Kidney (tissue), 14 donors: ENCODE data around the gene STXBP6. TPM values are rescaled to one million over a fixed set of nuclear protein-coding genes. Genes with fewer than 3 reads are reported as not detected.
A peak's percentile ranks its signal among the peaks of the same experiment; 100 is the strongest.
"Not testable (repeated sequence)": the region's sequence is repeated elsewhere in the genome, so short reads cannot be mapped to it uniquely, and the experiment has no call there.

Source experiments
- DNase-seq, 5 donors: peaks; one replicate each; pipeline ENCODE4 v3.0.0-alpha.2; 2013 to 2020
- FAIRE-seq: peaks from 2 replicates; lab custom pipeline; 2012; peaks lifted over from hg19 to GRCh38; lab: Jason Lieb, UNC
- H3K27ac ChIP-seq, 2 donors: one replicate each; pipeline ENCODE4 v1.7.0; 2013; ENCODE audit warnings: low read depth in 2 of 2, low read length in 2 of 2, inconsistent platforms in 1 of 2
- H3K27me3 ChIP-seq: one replicate; pipeline ENCODE4 v1.7.1; 2013; ENCODE audit warnings: low read length, inconsistent platforms; ENCODE audit not compliant: control insufficient read depth, insufficient read depth
- H3K36me3 ChIP-seq, 3 donors: one replicate each; pipeline versions ENCODE4 v1.7.0 to v1.7.1; 2013; ENCODE audit warnings: low read length in 3 of 3, control low read depth in 1 of 3, inconsistent platforms in 1 of 3; ENCODE audit not compliant: insufficient read depth in 3 of 3, control insufficient read depth in 2 of 3
- H3K4me1 ChIP-seq, 3 donors: one replicate each; pipeline versions ENCODE4 v1.7.0 to v1.7.1; 2013; ENCODE audit warnings: low read length in 3 of 3, inconsistent platforms in 1 of 3, low read depth in 1 of 3; ENCODE audit not compliant: control insufficient read depth in 2 of 3, insufficient read depth in 2 of 3
- H3K4me3 ChIP-seq, 3 donors: one replicate each; pipeline versions ENCODE4 v1.7.0 to v1.8.1; 2013; ENCODE audit warnings: low read length in 3 of 3, control low read depth in 1 of 3, inconsistent platforms in 1 of 3
- H3K9ac ChIP-seq, 3 donors: one replicate each; pipeline versions ENCODE4 v1.7.0 to v1.7.1; 2013; ENCODE audit warnings: low read length in 3 of 3, control low read depth in 1 of 3, inconsistent platforms in 1 of 3
- H3K9me3 ChIP-seq, 3 donors: one replicate each; pipeline versions ENCODE4 v1.7.0 to v1.7.1; 2013; ENCODE audit warnings: low read length in 3 of 3, control low read depth in 1 of 3, inconsistent platforms in 1 of 3; ENCODE audit not compliant: control insufficient read depth in 2 of 3, insufficient read depth in 1 of 3
- intact Hi-C: fragments of 100-400 bp; cut with DNase I; formaldehyde crosslinking; loops from one replicate; pipeline ENCODE4 v1.11.1; 2022
- polyA plus RNA-seq: library from polyadenylated mRNA; stranded (reverse); fragments of 350-450 nt; fragmentation: Illumina TruSeq; extraction: RNeasy Lipid Tissue Mini Kit (QIAGEN cat#74804); gene quantifications from one replicate; pipeline ENCODE4 v1.2.3, GENCODE V29; 2014; ENCODE audit warnings: low read depth, low replicate concordance; ENCODE audit not compliant: insufficient read depth
- total RNA-seq: library from RNA; stranded (reverse); fragmentation: NEBNext Ultra II Directional; extraction: Animal tissue kit (Norgen Biotek cat#: 25700); gene quantifications from one replicate; pipeline ENCODE4 v1.2.1, GENCODE V29; 2021
- TF ChIP-seq, protein P1 (sequence below): IDR thresholded peaks from 3 replicates; pipeline ENCODE4 v1.5.1; 2012; ENCODE audit warnings: mild to moderate bottlenecking, moderate library complexity, borderline replicate concordance; ENCODE audit not compliant: insufficient read depth; ENCODE audit errors: extremely low read depth
- donor health status: control.
- donor health status: control.
- donor health status: control.
- donor health status: control.
- donor health status: control.
- donor health status: DM: yes; HTN: yes; CAD: no.
- donor health status: Normal renal cell carcinoma (clear cell type).

The STXBP6 gene
- total and polyA plus RNA-seq, 2 donors from 2014 or later: 2.8 to 3.9 TPM

- TF ChIP-seq, protein P1, sequence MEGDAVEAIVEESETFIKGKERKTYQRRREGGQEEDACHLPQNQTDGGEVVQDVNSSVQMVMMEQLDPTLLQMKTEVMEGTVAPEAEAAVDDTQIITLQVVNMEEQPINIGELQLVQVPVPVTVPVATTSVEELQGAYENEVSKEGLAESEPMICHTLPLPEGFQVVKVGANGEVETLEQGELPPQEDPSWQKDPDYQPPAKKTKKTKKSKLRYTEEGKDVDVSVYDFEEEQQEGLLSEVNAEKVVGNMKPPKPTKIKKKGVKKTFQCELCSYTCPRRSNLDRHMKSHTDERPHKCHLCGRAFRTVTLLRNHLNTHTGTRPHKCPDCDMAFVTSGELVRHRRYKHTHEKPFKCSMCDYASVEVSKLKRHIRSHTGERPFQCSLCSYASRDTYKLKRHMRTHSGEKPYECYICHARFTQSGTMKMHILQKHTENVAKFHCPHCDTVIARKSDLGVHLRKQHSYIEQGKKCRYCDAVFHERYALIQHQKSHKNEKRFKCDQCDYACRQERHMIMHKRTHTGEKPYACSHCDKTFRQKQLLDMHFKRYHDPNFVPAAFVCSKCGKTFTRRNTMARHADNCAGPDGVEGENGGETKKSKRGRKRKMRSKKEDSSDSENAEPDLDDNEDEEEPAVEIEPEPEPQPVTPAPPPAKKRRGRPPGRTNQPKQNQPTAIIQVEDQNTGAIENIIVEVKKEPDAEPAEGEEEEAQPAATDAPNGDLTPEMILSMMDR: no peak
- Histone ChIP-seq H3K27me3 (no peaks in the 10 kb centered on the region), H3K4me3 (no peak overlapping the region), H3K27ac (no peak overlapping the region), H3K36me3 (no peaks in the 10 kb centered on the region), H3K4me1 (no peaks in the 10 kb centered on the region), H3K9ac (no peak overlapping the region), H3K9me3 (no peaks in the 10 kb centered on the region)
- FAIRE-seq: no peak
- intact Hi-C loops: no loop called here
- no peak for DNase-seq
Observed at GRCh38 chr14:24838945-24839616, 210.9 kb downstream of the STXBP6 start.

- intact Hi-C loops: no loop called here
- no peak overlapping the region for H3K4me3 ChIP-seq
- no peak overlapping the region for H3K9ac ChIP-seq
- no peak for DNase-seq
- H3K36me3 ChIP-seq: no peaks in the 10 kb centered on the region
- no peaks in the 10 kb centered on the region for H3K4me1 ChIP-seq
- H3K9me3 ChIP-seq: no peaks in the 10 kb centered on the region
- FAIRE-seq: no peak
- H3K27me3 ChIP-seq: no peaks in the 10 kb centered on the region
- no peak overlapping the region for H3K27ac ChIP-seq
- TF ChIP-seq, protein P1: no peak
Observed at GRCh38 chr14:24837280-24838046, 212.5 kb downstream of the STXBP6 start.

DNA sequence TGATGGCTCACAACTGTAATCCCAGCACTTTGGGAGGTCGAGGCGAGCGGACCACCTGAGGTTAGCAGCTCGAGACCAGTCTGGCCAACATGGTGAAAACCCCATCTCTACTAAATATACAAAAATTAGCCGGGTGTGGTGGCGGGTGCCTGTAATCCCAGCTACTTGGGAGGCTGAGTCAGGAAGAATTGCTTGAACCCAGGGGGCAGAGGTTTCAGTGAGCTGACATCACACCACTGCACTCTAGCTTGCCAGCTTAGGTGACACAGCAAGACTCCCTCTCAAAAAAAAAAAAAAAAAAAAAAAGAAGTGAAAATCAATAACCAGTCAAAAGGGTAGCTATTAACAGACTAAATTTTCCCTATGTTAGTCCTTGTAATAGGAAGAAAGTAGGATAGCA is 213.6 kb downstream of the STXBP6 start:
- H3K9ac ChIP-seq, H3K27ac ChIP-seq, H3K4me1 ChIP-seq, intact Hi-C loops, FAIRE-seq, H3K9me3 ChIP-seq, H3K4me3 ChIP-seq, H3K36me3 ChIP-seq, H3K27me3 ChIP-seq: not testable (repeated sequence)
- DNase-seq: peak in 1 of 5 donors; percentile 36

GRCh38 chr14:24834956-24835355 is 215.0 kb downstream of the STXBP6 start:
- intact Hi-C loops: no loop called here
- TF ChIP-seq, protein P1: no peak
- no peak for DNase-seq
- H3K4me1 ChIP-seq: no peaks in the 10 kb centered on the region
- no peaks in the 10 kb centered on the region for H3K27me3 ChIP-seq
- H3K9me3 ChIP-seq: no peaks in the 10 kb centered on the region
- H3K9ac ChIP-seq: no peak overlapping the region
- no peak overlapping the region for H3K4me3 ChIP-seq
- no peak for FAIRE-seq
- H3K27ac ChIP-seq: no peak overlapping the region
- no peaks in the 10 kb centered on the region for H3K36me3 ChIP-seq
